Kidney epithelial cell (primary cell): ENCODE data around the gene OXSR1. TPM values are rescaled to one million over a fixed set of nuclear protein-coding genes. Genes with fewer than 3 reads are reported as not detected.

Experiments
- DNase-seq: peaks from one replicate; pipeline ENCODE4 v3.0.0-alpha.2; 2010; ENCODE audit warnings: low read depth
- H3K27me3 ChIP-seq: 2 replicates; pipeline ENCODE4 v1.6.0; 2011; ENCODE audit warnings: low read length; ENCODE audit not compliant: control insufficient read depth, insufficient read depth
- H3K36me3 ChIP-seq: 2 replicates; pipeline ENCODE4 v1.5.1; 2011; ENCODE audit warnings: low read length; ENCODE audit not compliant: control insufficient read depth, insufficient read depth
- H3K4me3 ChIP-seq: 2 replicates; pipeline ENCODE4 v1.5.1; 2011; ENCODE audit warnings: low read depth, mild to moderate bottlenecking, control low read depth, low read length
- CTCF ChIP-seq: IDR thresholded peaks from 2 replicates; pipeline ENCODE4 v1.5.1; 2011; ENCODE audit warnings: mild to moderate bottlenecking, moderate library complexity, low read length, control low read depth, inconsistent platforms; ENCODE audit not compliant: insufficient read depth, poor library complexity, severe bottlenecking
- total RNA-seq: library from RNA; depleted of rRNA; stranded (reverse); fragments of >200 nt; gene quantifications from 2 replicates; pipeline ENCODE4 v1.2.3, GENCODE V29; 2015

OXSR1 gene
- total RNA-seq, 1 donor from 2014 or later: 41.9 TPM

GRCh38 chr3:38255627-38256026 is 90.3 kb downstream of the OXSR1 start:
- Histone ChIP-seq H3K27me3 (no peaks in the 10 kb centered on the region), H3K36me3 (no peaks in the 10 kb centered on the region), H3K4me3 (no peak overlapping the region)
- DNase-seq: no peak
- no peak for TF ChIP-seq CTCF

GRCh38 chr3:38257583-38257982 is 92.2 kb downstream of the OXSR1 start:
- no peaks in the 10 kb centered on the region for H3K36me3 ChIP-seq
- H3K4me3 ChIP-seq: no peak overlapping the region
- no peak for DNase-seq
- TF ChIP-seq CTCF: no peak
- H3K27me3 ChIP-seq: no peaks in the 10 kb centered on the region

GRCh38 chr3:38260474-38260873 is 95.1 kb downstream of the OXSR1 start:
- TF ChIP-seq CTCF: no peak
- no peak for DNase-seq
- Histone ChIP-seq H3K36me3 (no peaks in the 10 kb centered on the region), H3K4me3 (no peak overlapping the region), H3K27me3 (no peaks in the 10 kb centered on the region)

- no peaks in the 10 kb centered on the region for H3K27me3 ChIP-seq
- no peaks in the 10 kb centered on the region for H3K36me3 ChIP-seq
- no peak overlapping the region for H3K4me3 ChIP-seq
- no peak for TF ChIP-seq CTCF
- no peak for DNase-seq
Observed at GRCh38 chr3:38264353-38264771, 99.0 kb downstream of the OXSR1 start.

- no peak for TF ChIP-seq CTCF
- Histone ChIP-seq H3K36me3 (no peaks in the 10 kb centered on the region), H3K4me3 (no peak overlapping the region), H3K27me3 (no peaks in the 10 kb centered on the region)
- DNase-seq: no peak
Observed at GRCh38 chr3:38264779-38265178, 99.4 kb downstream of the OXSR1 start.

GRCh38 chr3:38265604-38266307 is 100.4 kb downstream of the OXSR1 start, which contains the start of gene SLC22A13:
Gene SLC22A13, plus strand, starts transcription at chr3:38265812. Its CDS starts 49 bp downstream, at chr3:38265861.
- H3K27me3 ChIP-seq: no peaks in the 10 kb centered on the region
- no peak for TF ChIP-seq CTCF

More at GRCh38 chr3:38265604-38266307, 100.4 kb downstream of the OXSR1 start, which contains the start of gene SLC22A13:
- H3K4me3 ChIP-seq: no peak within 1 kb of the TSS
- no peaks in the 10 kb centered on the region for H3K36me3 ChIP-seq
- no peak for DNase-seq
